ENCODE data around the gene CTXN1. TPM values are rescaled to one million over a fixed set of nuclear protein-coding genes. Genes with fewer than 3 reads are reported as not detected.
"Not testable (repeated sequence)": the region's sequence is repeated elsewhere in the genome, so short reads cannot be mapped to it uniquely, and the experiment has no call there.

CTXN1 gene
- total RNA-seq, 1 experiment from 2014 or later, result 16.2 TPM

DNA sequence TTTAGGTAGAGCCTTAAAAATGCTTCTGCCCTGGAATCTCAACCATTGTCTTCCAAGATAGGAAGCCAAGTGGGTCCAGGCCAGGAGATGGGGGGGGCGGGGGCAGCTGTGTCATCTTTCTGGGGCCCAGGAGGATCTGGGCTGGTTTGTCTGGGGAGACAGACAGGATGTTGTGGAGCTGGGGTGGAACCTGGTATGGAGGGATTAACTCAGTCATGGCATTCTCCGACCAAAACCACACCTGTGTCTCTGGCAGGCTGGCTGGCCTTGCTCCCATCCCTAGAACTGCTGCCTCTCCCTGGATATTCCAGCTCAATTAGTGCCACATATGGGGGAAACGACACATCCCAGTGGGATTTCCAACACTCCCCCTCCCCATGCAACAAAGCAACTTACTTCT lies 25.0 kb downstream of the CTXN1 start:
- Histone ChIP-seq H3K9me3 (no peaks in the 10 kb centered on the region), H3K27me3 (no peaks in the 10 kb centered on the region), H3K36me3 (peaks cover 54% of the 10 kb centered on the region), H3K4me3 (no peak overlapping the region)
- no peak for DNase-seq

DNA sequence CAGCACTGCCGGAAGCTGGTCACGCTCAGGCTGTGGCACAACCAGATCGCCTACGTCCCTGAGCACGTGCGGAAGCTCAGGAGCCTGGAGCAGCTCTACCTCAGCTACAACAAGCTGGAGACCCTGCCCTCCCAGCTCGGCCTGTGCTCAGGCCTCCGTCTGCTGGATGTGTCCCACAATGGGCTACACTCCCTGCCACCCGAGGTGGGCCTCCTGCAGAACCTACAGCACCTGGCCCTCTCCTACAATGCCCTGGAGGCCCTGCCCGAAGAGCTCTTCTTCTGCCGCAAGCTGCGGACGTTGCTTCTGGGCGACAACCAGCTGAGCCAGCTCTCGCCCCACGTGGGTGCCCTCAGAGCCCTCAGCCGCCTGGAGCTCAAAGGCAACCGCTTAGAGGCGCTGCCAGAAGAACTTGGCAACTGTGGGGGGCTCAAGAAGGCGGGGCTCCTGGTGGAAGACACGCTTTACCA lies 25.5 kb downstream of the CTXN1 start:
- no peaks in the 10 kb centered on the region for H3K9me3 ChIP-seq
- no peak overlapping the region for H3K4me3 ChIP-seq
- DNase-seq, result no peak
- H3K27me3 ChIP-seq, result no peaks in the 10 kb centered on the region
- peaks cover 54% of the 10 kb centered on the region for H3K36me3 ChIP-seq

DNA sequence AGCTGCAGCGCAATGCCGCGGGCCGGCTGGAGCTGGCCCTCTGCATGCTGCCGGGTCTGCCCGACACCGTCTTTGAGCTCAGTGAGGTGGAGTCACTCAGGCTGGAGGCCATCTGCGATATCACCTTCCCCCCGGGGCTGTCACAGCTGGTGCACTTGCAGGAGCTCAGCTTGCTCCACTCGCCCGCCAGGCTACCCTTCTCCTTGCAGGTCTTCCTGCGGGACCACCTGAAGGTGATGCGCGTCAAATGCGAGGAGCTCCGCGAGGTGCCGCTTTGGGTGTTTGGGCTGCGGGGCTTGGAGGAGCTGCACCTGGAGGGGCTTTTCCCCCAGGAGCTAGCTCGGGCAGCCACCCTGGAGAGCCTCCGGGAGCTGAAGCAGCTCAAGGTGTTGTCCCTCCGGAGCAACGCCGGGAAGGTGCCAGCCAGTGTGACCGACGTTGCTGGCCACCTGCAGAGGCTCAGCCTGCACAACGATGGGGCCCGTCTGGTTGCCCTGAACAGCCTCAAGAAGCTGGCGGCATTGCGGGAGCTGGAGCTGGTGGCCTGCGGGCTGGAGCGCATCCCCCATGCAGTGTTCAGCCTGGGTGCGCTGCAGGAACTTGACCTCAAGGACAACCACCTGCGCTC lies 26.1 kb downstream of the CTXN1 start:
- Histone ChIP-seq H3K27me3 (no peaks in the 10 kb centered on the region), H3K9me3 (no peaks in the 10 kb centered on the region), H3K36me3 (peaks cover 48% of the 10 kb centered on the region), H3K4me3 (no peak overlapping the region)
- DNase-seq, result no peak

DNA sequence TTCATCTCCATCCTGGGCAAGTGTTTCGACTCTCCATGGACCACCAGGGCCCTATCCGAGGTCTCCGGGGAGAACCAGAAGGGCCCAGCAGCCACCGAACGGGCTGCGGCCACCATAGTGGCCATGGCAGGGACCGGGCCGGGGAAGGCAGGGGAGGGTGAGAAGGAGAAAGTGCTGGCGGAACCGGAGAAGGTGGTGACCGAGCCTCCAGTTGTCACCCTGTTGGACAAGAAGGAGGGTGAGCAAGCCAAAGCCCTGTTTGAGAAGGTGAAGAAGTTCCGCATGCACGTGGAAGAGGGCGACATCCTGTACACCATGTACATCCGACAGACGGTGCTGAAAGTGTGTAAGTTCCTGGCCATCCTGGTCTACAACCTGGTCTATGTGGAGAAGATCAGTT lies 27.0 kb downstream of the CTXN1 start:
- no peak overlapping the region for H3K4me3 ChIP-seq
- no peaks in the 10 kb centered on the region for H3K9me3 ChIP-seq
- no peak for DNase-seq
- peaks cover 43% of the 10 kb centered on the region for H3K36me3 ChIP-seq
- H3K27me3 ChIP-seq, result no peaks in the 10 kb centered on the region

DNA sequence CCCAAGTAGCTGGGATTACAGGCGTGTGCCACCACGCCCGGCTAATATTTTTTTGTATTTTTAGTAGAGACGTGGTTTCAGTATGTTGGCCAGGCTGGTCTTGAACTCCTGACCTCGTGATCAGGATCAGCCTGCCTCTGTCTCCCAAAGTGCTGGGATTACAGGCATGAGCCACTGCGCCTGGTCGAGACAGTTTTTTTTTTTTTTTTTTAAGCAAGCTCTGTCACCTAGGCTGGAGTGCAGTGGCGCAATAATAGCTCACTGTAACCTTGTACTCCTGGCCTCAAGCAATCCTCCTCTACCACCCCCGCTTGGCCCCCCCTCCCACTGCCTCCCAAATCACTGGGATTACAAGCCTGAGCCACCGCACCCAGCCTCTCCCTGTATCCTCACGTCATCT lies 28.6 kb downstream of the CTXN1 start:
- Histone ChIP-seq H3K27me3 (no peaks in the 10 kb centered on the region), H3K36me3 (peaks cover 38% of the 10 kb centered on the region), H3K9me3 (no peaks in the 10 kb centered on the region), H3K4me3 (no peak overlapping the region)
- DNase-seq, result no peak

DNA sequence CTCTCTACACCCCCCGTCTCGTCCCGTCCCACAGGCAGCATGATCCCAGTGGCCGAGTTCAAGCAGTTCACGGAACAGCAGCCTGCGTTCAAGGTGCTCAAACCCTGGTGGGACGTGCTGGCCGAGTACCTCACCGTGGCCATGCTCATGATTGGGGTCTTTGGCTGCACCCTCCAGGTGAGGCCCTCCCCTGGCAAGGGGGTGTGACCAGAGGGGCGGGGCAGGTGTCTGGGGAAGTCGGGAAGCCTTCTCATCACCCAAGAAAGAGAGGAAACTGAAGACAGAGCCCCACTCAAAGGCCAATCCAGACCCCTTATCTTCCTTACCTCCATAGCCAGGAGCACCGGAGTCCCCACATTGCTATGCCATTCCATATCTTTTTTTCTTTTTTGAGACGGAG lies 30.4 kb downstream of the CTXN1 start:
- no peak for DNase-seq
- peaks cover 28% of the 10 kb centered on the region for H3K36me3 ChIP-seq
- no peaks in the 10 kb centered on the region for H3K27me3 ChIP-seq
- no peaks in the 10 kb centered on the region for H3K9me3 ChIP-seq
- H3K4me3 ChIP-seq, result no peak overlapping the region

DNA sequence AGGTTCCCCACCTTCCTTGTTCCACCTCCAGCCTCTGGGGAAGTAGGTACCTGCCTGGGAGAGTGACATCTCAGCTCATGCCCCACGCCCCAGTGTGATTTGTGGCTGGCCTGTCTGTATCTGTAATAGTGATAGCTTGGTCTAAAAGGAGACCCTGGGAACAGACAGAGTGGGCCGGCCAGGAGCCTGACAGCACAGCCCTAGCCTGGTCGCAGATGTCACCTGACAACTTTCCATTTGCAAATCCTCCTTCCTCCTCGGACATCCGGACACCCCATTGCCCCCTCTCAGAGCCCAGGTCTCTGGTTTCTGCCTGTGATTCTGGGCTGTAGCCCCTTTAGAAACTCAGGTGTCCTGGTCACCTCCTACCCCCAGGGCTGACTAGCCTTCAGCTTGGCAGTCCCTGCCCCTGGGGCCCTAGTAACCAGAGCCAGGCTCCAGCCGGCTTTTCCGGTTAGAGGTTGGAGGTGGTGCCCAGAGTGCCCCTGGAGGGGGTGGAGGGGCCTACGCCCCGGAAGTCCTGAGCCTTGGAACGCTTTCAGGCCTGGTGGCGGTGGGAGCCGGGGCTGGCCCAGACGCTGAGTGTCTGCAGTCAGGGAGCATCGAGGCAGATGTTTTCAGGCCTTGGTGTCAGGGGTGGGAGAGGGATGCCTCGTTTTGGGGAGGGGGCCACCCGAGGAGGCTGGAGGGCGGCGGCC lies 31.2 kb downstream of the CTXN1 start:
- H3K27me3 ChIP-seq, result no peaks in the 10 kb centered on the region
- H3K9me3 ChIP-seq, result no peaks in the 10 kb centered on the region
- DNase-seq, result no peak
- peaks cover 24% of the 10 kb centered on the region for H3K36me3 ChIP-seq
- H3K4me3 ChIP-seq, result no peak overlapping the region

DNA sequence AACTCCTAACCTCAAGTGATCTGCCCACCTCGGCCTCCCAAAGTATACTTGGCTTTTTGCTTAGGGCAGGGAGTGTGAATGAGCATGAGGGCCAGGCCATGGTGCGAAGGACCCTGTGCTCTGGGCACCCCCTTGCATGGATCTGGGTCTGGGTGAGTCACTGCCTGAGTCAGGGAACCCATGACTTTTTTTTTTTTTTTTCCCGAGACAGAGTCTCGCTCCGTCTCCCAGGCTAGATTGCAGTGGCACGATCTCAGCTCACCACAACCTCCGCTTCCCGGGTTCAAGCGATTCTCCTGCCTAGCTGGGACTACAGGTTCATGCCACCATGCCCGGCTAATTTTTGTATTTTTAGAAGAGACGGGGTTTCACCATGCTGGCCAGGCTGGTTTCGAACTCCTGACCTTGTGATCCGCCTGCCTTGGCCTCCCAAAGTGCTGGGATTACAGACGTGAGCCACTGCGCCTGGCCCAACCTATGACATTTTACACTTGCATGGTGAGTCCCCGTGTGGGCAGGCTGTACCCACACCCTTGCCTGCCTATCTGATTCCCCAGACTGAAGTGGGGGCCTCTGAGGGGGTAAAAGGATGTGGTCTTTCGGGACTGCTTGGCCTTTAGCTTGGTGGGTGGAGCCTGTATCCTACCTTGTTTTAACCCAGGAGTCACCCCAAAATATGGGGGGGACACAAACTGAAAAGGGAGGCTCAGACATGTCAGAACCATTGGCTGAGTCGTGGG lies 32.4 kb downstream of the CTXN1 start:
- H3K27me3 ChIP-seq, DNase-seq, H3K9me3 ChIP-seq, H3K4me3 ChIP-seq: not testable (repeated sequence)
- peaks cover 12% of the 10 kb centered on the region for H3K36me3 ChIP-seq

DNA sequence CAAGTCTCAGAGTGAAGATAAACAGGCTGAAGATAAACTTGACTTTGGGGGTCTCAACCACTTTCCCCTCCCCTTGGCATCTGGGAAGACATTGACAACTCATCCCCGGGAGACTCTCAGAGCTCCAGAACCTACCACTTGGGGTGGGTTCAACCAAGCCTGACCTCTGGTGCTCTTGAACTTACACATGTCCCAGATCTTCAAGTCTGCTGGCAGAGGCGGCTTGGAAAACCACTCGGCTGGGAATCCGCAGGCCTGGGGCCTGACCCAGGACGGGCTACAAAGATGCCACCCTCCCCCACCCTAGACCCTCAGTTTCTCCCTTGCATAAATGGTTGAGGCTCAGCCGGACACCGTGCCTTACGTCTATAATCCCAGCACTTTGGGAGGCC lies 37.1 kb downstream of the CTXN1 start:
- Histone ChIP-seq H3K27me3 (no peaks in the 10 kb centered on the region), H3K9me3 (no peaks in the 10 kb centered on the region), H3K36me3 (no peaks in the 10 kb centered on the region; the same call in 1 of the 2 replicates), H3K4me3 (peak overlapping the region; percentile 89)
- no peak for DNase-seq

DNA sequence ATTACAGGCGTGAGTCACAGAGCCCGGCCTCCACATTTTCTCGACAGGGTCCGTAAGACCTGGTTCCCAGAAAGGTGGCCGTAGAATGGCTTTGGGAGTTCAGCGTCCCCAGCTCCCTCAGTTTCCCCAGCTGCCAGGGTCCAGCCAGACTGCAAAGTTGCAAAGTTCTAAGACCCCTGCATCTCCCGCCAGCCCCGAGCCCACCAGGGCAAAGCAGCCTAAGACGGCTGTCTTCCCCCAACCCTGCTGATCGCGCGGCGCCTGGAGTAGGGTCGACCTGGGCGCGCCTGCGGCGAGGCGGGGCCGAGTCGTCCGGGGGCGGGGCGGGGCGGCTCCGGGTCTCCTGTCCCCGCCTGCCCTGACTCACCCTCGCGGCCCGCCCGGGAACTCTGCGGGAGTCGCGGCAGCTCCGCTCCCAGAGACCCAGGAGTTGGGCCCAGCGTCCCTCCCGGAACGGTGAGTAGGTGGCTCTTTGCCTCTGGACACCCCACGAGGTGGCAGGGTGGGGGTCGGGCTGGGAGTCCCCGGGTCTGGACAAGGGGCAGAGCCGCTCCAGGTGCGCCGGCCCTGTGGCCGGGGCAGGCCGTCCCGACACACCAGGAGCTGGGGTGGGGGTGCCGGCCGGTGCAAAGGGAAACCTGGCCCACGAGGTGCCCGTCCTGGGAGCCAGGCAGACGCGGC lies 37.6 kb downstream of the CTXN1 start, which contains the start of gene LRRC8E:
Gene LRRC8E (plus strand): TSS at position 366 of the 681 bp plus-strand sequence. CDS start 7,094 bp downstream, outside the sequence.
- H3K27me3 ChIP-seq, result no peaks in the 10 kb centered on the region
- peak within 1 kb of the TSS; percentile 89 for H3K4me3 ChIP-seq
- H3K9me3 ChIP-seq, result no peaks in the 10 kb centered on the region
- H3K36me3 ChIP-seq, result no peaks in the 10 kb centered on the region
- DNase-seq, result peak; percentile 95

DNA sequence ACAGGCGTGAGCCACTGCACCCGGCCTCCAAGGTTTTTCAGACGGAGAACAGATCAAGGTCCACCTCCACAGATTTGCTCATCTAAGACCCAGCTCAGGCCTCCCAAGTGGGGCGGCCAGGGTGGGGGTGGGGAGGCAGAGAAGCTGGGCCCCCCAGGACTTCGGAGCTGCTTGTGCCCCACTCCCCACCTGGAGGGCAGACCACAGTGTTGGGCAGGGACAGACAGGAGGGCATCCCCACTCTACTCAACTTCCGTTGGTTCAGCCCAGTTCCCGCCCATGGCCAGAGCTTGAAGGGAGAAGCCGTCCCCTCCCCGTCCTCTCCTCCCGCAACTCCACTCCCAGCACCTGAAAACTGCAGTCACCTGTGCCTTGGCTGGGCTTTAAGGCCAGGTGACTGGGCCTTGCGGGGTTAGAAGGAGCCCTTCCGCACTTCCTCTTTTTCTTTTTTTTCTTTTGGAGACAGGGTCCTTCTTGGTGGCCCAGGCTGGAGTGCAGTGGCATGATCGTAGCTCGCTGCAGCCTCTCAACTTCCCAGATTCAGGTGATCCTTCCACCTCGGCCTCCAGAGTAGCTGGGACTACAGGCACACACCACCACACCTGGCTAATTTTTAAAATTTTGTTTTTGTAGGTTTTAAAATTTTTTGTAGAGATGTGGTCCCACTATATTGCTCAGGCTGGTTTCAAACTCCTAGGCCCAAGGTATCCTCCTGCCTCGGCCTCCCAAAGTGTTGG lies 38.4 kb downstream of the CTXN1 start:
- Histone ChIP-seq H3K36me3 (no peaks in the 10 kb centered on the region), H3K9me3 (no peaks in the 10 kb centered on the region), H3K27me3 (no peaks in the 10 kb centered on the region), H3K4me3 (peak overlapping the region; percentile 89)
- DNase-seq, result no peak

DNA sequence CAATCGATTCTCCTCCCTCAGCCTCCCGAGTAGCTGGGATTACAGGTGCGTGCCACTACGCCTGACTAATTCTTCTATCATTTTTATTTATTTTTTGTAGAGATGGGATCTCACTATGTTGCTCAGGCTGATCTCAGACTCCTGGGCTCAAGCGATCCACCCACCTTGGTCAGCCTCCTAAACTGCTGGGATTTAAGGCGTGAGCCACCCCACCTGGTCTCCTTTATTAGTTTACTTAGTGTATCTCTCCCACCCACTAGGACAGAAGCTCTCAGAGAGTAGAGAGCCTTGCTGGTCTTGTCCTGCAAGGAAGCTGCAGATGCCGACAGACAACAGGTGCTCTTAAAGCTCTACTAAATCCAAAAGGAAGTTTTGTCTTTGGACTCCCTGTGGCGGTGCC lies 40.1 kb downstream of the CTXN1 start:
- peaks cover 2% of the 10 kb centered on the region; the same call in 1 of the 2 replicates for H3K9me3 ChIP-seq
- no peaks in the 10 kb centered on the region for H3K36me3 ChIP-seq
- no peak for DNase-seq
- H3K27me3 ChIP-seq, result peaks cover 5% of the 10 kb centered on the region; the same call in 1 of the 2 replicates
- no peak overlapping the region for H3K4me3 ChIP-seq

DNA sequence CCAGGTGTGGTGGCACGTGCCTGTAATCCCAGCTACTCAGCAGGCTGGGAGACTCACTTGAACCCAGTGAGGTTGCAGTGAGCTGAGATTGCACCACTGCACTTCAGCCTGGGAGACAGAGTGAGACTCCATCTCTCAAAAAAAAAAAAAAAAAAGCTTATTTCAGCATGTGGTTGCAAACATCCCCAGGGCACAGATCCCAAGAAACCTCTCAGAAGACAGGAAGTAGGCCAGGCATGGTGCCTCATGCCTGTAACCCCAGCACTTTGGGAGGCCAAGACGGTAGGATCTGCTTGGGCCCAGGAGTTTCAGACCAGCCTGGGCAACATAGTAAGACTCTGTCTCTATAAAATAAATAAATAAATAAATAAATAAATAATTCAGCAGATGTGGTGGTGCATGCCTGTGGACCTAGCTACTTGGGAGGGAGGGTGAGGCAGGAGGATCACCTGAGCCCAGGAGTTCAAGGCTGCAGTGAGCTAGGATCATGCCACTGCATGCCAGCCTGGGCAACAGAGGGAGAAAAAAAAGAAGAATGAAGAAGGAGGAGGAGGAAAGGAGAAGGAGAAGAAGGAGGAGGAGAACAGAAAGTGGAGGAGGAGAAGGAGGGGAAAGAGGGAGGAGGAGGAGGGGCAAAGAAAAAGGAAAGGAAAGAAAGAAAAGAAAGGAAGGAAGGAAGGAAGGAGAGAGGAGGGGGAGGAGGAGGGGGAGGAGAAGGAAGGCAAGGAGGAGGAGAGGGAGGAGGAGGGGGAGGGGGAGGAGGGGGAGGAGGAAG lies 42.0 kb downstream of the CTXN1 start:
- DNase-seq, result peak; percentile 50
- Histone ChIP-seq H3K9me3 (peaks cover 2% of the 10 kb centered on the region; the same call in 1 of the 2 replicates), H3K4me3 (no peak overlapping the region), H3K27me3 (peaks cover 5% of the 10 kb centered on the region; the same call in 1 of the 2 replicates), H3K36me3 (no peaks in the 10 kb centered on the region)

DNA sequence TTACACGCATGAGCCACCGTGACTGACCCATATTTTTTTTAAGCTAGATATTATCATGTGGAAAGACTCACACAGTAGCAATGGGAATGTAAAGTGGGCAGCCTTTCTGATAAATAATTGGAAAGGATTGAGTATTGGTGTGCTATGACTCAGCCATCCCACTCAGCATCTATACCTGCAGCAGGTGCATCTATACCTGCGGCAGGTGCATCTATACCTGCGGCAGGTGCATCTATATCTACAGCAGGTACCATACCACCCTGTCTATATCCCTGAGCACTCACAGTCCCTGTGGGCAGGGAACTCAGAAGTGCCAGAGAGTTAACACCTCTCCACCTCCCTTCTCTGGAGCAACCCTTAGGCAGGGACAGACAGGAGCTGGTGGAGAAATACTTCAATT lies 42.8 kb downstream of the CTXN1 start:
- Histone ChIP-seq H3K4me3 (no peak overlapping the region), H3K27me3 (peaks cover 5% of the 10 kb centered on the region; the same call in 1 of the 2 replicates), H3K9me3 (peaks cover 2% of the 10 kb centered on the region; the same call in 1 of the 2 replicates), H3K36me3 (no peaks in the 10 kb centered on the region)
- no peak for DNase-seq

DNA sequence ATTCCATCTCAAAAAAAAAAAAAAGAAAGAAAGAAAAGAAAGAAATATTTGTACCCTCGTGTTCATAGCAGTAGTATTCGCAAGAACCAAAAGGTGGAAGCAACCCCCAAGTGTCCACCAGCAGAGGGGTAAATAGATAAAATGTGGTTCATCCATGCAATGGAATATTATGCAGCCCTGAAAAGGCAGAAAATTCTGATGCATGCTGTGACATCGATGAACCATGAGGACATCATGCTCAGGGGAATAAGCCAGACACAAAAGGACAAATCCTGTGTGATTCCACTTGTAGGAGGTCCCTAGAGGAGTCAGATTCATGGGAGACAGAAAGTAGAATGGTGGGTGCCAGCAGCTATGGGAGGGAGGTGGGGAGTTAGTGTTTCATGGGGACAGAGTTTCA lies 44.0 kb downstream of the CTXN1 start:
- H3K27me3 ChIP-seq, result peaks cover 5% of the 10 kb centered on the region; the same call in 1 of the 2 replicates
- H3K9me3 ChIP-seq, result peaks cover 2% of the 10 kb centered on the region; the same call in 1 of the 2 replicates
- no peak for DNase-seq
- H3K36me3 ChIP-seq, result no peaks in the 10 kb centered on the region
- H3K4me3 ChIP-seq, result no peak overlapping the region
